GM12864 (cell line): ENCODE measurements around the gene IL21R.

Experiments
- DNase-seq: peaks from one replicate; pipeline ENCODE4 v3.0.0-alpha.2; 2011; ENCODE audit warnings: low read depth
- H3K4me3 ChIP-seq: 2 replicates; pipeline ENCODE4 v1.5.1; 2011; ENCODE audit warnings: mild to moderate bottlenecking, low read depth, low read length, control low read depth
- CTCF ChIP-seq: IDR thresholded peaks from 2 replicates; pipeline ENCODE4 v1.5.1; 2011; ENCODE audit warnings: low read depth, mild to moderate bottlenecking, moderate library complexity, low read length, control low read depth, inconsistent platforms; ENCODE audit errors: missing control alignments

Gene IL21R

GRCh38 chr16:27367461-27368357 is 34.3 kb upstream of the IL21R start:
- no peak overlapping the region for H3K4me3 ChIP-seq
- DNase-seq, result peak; percentile 78
- peak; percentile 89 for TF ChIP-seq CTCF

GRCh38 chr16:27368358-27368722 is 33.6 kb upstream of the IL21R start:
- no peak for TF ChIP-seq CTCF
- H3K4me3 ChIP-seq, result no peak overlapping the region
- no peak for DNase-seq

- TF ChIP-seq CTCF, result no peak
Observed at GRCh38 chr16:27369806-27370205, 32.2 kb upstream of the IL21R start.

GRCh38 chr16:27370318-27370717 is 31.7 kb upstream of the IL21R start:
- no peak overlapping the region for H3K4me3 ChIP-seq
- TF ChIP-seq CTCF, result no peak
- DNase-seq, result no peak

More at GRCh38 chr16:27369806-27370205, 32.2 kb upstream of the IL21R start:
- no peak for DNase-seq
- no peak overlapping the region for H3K4me3 ChIP-seq

- DNase-seq, result no peak
- TF ChIP-seq CTCF, result no peak
- H3K4me3 ChIP-seq, result no peak overlapping the region
Observed at GRCh38 chr16:27373312-27373711, 28.7 kb upstream of the IL21R start.

- no peak for DNase-seq
- no peak for TF ChIP-seq CTCF
- H3K4me3 ChIP-seq, result peak overlapping the region; percentile 59
Observed at GRCh38 chr16:27374221-27374803, 27.7 kb upstream of the IL21R start.
